ENCODE results near the gene HEXD.

- TF ChIP-seq CTCF (conservative IDR thresholded peaks at IDR 0.05 in 1 of 2, IDR thresholded peaks at IDR 0.05 in 1 of 2; ENCODE audit: low read depth in 1 of 2, low read length in 2 of 2) (no peak), EZH2 (IDR thresholded peaks at IDR 0.05; ENCODE audit: low read length, missing control alignments) (no peak)
Measured at GRCh38 chr17:82457929-82458178, 39.7 kb downstream of the HEXD start.

All from fibroblast of lung (primary cell).